Heart left ventricle (tissue), 13 donors: ENCODE measurements around the gene IRF3.

Experiments used
- CTCF ChIP-seq, 12 donors: fragments of 200-600 bp; sonication (generic) in 4 of 12; IDR thresholded peaks; one replicate each; pipeline versions ENCODE4 v1.5.0 to v1.8.0; 2018 to 2022; ENCODE audit warnings: antibody characterized with exemption in 12 of 12, mild to moderate bottlenecking in 5 of 12
- POLR2A ChIP-seq, 2 donors: fragments of 450-650 bp; IDR thresholded peaks; one replicate each; pipeline ENCODE4 v1.6.1; 2017; ENCODE audit warnings: antibody characterized with exemption in 2 of 2, mild to moderate bottlenecking in 2 of 2, moderate library complexity in 2 of 2
- donor health status: ischemic (EF 13 %, LVEDD 7.1; RV severe dilation, severe dysfunction).
- donor health status: DM: no; HTN: yes; CAD: no.
- donor health status: DM: no; HTN: no; CAD: no.
- donor health status: ischemic (EF 25% LVEDD 6.9; RV normal size, moderate dysfunction).
- donor health status: ischemic (EF 25% LVEDD 5.7; RV mildly dilated, moderate dysfunction).
- donor health status: ischemic (EF 35%, LVEDD 5.7; RV mildly dilated, moderate dysfunction).
- donor health status: nonischemic (EF 11% LVEDD 7.7; RV severe dilation, severe dysfunction).
- donor health status: DM: yes; HTN: yes; CAD: no.
- donor health status: PGD.
- donor health status: ischemic (EF 29% LVEDD 5.4; RV normal size, mild dysfunction).
- donor health status: nonischemic (EF 23%, LVEDD 6.1; RV moderate dilation, normal function).

GRCh38 chr19:49658566-49659442 lies 6.9 kb downstream of the IRF3 start:
- TF ChIP-seq CTCF (IDR thresholded peaks at IDR 0.05) (no peak), POLR2A (IDR thresholded peaks at IDR 0.05) (no peak)
